IPS-15b (cell line): Measurements from ENCODE around the gene ATAD3C.
"Not testable (repeated sequence)": the region's sequence is repeated elsewhere in the genome, so short reads cannot be mapped to it uniquely, and the experiment has no call there.

Source experiments
- H3K27me3 ChIP-seq: one replicate; pipeline ENCODE4 v1.6.1; 2013; ENCODE audit warnings: low read length; ENCODE audit not compliant: control insufficient read depth, insufficient read depth
- H3K36me3 ChIP-seq: one replicate; pipeline ENCODE4 v1.6.1; 2013; ENCODE audit warnings: low read length; ENCODE audit not compliant: control insufficient read depth, insufficient read depth
- H3K4me1 ChIP-seq: one replicate; pipeline ENCODE4 v1.6.1; 2013; ENCODE audit warnings: mild to moderate bottlenecking, low read length; ENCODE audit not compliant: control insufficient read depth, insufficient read depth
- H3K4me3 ChIP-seq: one replicate; pipeline ENCODE4 v1.5.1; 2013; ENCODE audit warnings: low read depth, low read length
- H3K9ac ChIP-seq: one replicate; pipeline ENCODE4 v1.6.1; 2013; ENCODE audit warnings: low read depth, mild to moderate bottlenecking, low read length
- H3K9me3 ChIP-seq: one replicate; pipeline ENCODE4 v1.6.1; 2013; ENCODE audit warnings: mild to moderate bottlenecking, low read length; ENCODE audit not compliant: control insufficient read depth, insufficient read depth

Gene ATAD3C

GRCh38 chr1:1490633-1491230 is 41.2 kb downstream of the ATAD3C start:
- Histone ChIP-seq H3K9me3 (no peaks in the 10 kb centered on the region), H3K4me3 (no peak overlapping the region), H3K36me3 (peaks cover 52% of the 10 kb centered on the region), H3K27me3 (no peaks in the 10 kb centered on the region), H3K4me1 (no peaks in the 10 kb centered on the region), H3K9ac (no peak overlapping the region)

- peaks cover 47% of the 10 kb centered on the region for H3K36me3 ChIP-seq
- H3K9me3 ChIP-seq = no peaks in the 10 kb centered on the region
- H3K9ac ChIP-seq = no peak overlapping the region
- H3K27me3 ChIP-seq = no peaks in the 10 kb centered on the region
- no peak overlapping the region for H3K4me3 ChIP-seq
- no peaks in the 10 kb centered on the region for H3K4me1 ChIP-seq
These were observed 42.1 kb downstream of the ATAD3C start for GRCh38 chr1:1491601-1492000.

DNA sequence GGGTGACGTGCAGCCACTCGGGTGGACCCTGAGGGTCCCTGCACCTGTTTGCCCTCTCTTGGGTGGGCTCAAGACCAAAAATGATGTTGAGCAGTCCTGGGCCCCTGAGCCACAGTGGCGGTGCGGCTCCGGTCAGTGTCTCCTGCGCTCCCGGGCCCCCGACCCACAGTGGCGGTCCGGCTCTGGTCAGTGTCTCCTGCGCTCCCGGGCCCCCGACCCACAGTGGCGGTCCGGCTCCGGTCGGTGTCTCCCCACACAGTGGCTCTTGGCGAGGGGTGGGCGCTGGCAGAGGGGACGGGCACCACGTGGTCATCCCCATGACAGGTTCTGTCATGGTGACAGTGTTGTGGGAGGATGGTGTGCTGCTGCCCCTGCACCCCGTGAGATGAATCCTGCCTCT is 44.8 kb downstream of the ATAD3C start:
- H3K36me3 ChIP-seq = peaks cover 26% of the 10 kb centered on the region
- not testable (repeated sequence) for H3K27me3 ChIP-seq, H3K9me3 ChIP-seq, H3K4me3 ChIP-seq, H3K4me1 ChIP-seq, H3K9ac ChIP-seq

DNA sequence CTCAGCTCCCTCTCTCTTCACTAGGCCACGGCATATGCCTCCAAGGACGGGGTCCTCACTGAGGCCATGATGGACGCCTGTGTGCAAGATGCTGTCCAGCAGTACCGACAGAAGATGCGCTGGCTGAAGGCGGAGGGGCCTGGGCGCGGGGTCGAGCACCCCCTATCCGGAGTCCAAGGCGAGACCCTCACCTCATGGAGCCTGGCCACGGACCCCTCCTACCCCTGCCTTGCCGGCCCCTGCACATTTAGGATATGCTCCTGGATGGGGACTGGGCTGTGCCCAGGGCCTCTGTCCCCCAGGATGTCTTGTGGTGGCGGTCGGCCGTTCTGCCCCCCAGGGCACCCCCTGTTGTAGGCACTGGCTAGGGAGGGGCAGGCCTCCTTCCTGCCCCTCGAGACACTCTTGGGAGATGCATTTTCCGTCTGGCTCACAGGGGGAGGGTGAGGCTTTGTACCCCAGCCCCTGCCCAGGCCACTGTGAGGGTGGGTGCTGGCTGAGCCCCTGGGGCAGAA is 46.0 kb downstream of the ATAD3C start:
- H3K9me3 ChIP-seq, H3K4me1 ChIP-seq, H3K4me3 ChIP-seq, H3K27me3 ChIP-seq, H3K9ac ChIP-seq: not testable (repeated sequence)
- peaks cover 14% of the 10 kb centered on the region for H3K36me3 ChIP-seq

- not testable (repeated sequence) for H3K4me1 ChIP-seq, H3K9me3 ChIP-seq, H3K27me3 ChIP-seq, H3K9ac ChIP-seq, H3K36me3 ChIP-seq
- peak overlapping the region; percentile 13 for H3K4me3 ChIP-seq
These were observed 55.4 kb downstream of the ATAD3C start for GRCh38 chr1:1504777-1505365.

DNA sequence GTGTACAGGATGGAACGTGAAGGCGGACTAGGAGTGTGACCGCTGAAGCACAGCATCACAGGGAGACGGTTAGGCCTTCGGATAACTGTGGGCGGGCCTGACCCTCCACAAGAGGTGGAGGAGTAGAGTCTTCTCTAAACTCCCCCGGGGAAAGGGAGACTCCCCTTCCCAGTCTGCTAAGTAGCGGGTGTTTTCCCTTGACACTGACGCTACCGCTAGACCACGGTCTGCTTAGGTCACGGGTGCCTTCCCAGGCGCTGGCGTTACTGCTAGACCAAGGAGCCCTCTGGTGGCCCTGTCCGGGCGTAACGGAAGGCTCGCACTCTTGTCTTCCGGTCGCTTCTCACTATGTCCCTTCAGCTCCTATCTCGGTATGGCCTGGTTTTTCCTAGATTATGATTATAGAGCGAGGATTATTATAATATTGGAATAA is 55.9 kb downstream of the ATAD3C start:
- not testable (repeated sequence) for H3K9ac ChIP-seq, H3K9me3 ChIP-seq, H3K27me3 ChIP-seq, H3K36me3 ChIP-seq, H3K4me1 ChIP-seq
- H3K4me3 ChIP-seq = peak overlapping the region; percentile 13

DNA sequence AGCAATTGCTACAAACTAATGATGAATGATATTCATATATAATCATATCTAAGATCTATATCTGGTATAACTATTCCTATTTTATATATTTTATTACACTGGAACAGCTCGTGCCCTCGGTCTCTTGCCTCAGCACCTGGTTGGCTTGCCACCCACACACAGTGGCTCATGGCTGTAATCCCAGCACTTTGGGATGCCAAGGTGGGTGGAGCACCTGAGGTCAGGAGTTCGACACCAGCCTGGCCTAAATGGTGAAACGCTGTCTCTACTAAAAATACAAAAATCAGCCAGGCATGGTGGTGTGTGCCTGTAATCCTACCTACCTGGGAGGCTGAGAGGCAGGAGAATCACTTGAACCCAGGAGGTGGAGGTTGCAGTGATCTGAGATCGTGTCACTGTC is 56.3 kb downstream of the ATAD3C start:
- H3K36me3 ChIP-seq, H3K27me3 ChIP-seq, H3K4me1 ChIP-seq, H3K9me3 ChIP-seq, H3K4me3 ChIP-seq, H3K9ac ChIP-seq: not testable (repeated sequence)

DNA sequence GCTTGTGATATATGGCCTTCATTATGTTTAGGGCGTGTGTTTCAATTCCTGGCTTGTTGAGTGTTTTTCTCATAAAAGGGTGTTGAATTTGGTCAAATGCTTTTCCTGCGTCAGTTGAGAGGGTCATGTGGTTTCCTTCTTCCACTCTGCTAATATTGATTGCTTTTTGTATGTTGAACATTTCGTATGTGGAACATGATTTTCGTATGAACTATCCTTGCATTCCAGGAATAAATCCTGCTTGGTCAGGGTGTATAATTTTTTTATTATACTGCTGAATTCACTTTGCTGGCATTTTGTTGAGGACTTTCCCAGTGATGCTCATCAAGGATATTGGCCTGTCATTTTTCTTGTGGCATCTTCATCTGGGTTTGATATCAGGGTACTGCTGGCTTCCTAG is 57.8 kb downstream of the ATAD3C start:
- H3K36me3 ChIP-seq = no peaks in the 10 kb centered on the region

DNA sequence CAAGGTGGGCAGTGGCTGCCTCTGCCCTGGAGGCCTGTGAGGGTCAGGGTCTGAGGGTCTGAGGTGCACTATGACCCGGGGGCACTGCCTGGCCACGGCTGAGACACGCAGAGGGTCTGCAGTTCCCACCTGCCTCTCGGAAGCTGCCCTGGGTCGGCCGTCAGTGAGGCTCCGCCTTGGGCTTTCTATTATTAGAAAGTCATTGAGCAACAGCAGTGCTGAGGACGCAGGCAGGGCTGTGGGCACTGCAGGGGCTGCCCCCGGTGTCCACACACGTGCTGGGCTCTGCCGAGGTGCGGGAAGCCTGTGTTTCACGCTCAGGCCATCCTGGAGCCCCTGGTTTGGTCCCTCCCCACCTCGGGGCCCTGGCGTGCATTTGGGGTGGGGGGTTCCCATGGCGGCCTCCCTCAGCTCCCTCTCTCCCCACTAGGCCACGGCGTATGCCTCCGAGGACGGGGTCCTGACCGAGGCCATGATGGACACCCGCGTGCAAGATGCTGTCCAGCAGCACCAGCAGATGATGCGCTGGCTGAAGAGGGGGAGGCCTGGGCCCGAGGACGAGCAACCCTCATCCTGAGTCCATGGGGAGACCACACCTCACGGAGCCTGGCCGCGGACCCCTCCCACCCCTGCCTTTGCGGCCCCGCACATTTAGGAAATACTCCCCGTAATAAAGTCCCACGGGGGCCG is 59.4 kb downstream of the ATAD3C start:
- not testable (repeated sequence) for H3K27me3 ChIP-seq, H3K4me3 ChIP-seq, H3K9me3 ChIP-seq, H3K9ac ChIP-seq, H3K36me3 ChIP-seq, H3K4me1 ChIP-seq

More for the DNA sequence above, 57.8 kb downstream of the ATAD3C start:
- Histone ChIP-seq H3K4me3 (no peak overlapping the region), H3K4me1 (no peaks in the 10 kb centered on the region), H3K27me3 (no peaks in the 10 kb centered on the region), H3K9me3 (no peaks in the 10 kb centered on the region), H3K9ac (no peak overlapping the region)

GRCh38 chr1:1509465-1509850 is 60.0 kb downstream of the ATAD3C start:
- H3K4me1 ChIP-seq, H3K4me3 ChIP-seq, H3K9ac ChIP-seq, H3K36me3 ChIP-seq, H3K27me3 ChIP-seq, H3K9me3 ChIP-seq: not testable (repeated sequence)

DNA sequence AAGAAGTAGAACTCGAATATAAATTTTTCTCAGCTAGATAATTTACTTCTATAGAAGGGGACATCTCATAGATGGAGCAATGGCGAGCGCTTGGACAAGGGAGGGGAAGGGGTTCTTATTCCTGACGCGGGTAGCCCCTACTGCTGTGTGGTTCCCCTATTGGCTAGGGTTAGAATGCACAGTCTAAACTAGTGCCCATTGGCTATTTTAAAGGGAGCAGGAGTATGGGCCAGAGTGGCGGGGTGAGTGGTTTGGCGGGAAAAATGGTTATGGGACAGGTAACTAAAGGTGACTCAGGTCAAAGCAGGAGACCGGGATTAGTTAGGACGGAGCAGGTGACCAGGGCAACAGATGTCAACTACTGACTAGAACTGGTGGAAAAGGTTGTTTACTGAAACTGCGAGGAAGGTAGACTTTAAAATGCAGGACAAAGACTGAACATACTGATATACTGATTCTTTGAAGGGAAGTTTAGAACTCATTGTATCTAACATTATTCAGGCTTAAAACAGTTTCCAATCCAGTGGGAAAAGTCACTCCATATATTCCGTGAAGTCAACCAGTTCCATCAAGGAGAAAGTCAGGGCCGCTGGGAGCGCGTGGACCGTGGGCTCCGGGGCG is 61.5 kb downstream of the ATAD3C start:
- peak overlapping the region; percentile 73 for H3K9ac ChIP-seq
- H3K9me3 ChIP-seq = no peaks in the 10 kb centered on the region
- no peaks in the 10 kb centered on the region for H3K4me1 ChIP-seq
- no peaks in the 10 kb centered on the region for H3K27me3 ChIP-seq
- no peaks in the 10 kb centered on the region for H3K36me3 ChIP-seq
- peak overlapping the region; percentile 78 for H3K4me3 ChIP-seq
